Activated T-helper 1 cell treated with anti-CD3 and anti-CD28 coated beads, Interleukin-12 subunit alpha, Interleukin-12 subunit beta, Interleukin-2, Interleukin-4 antibody, amounts not matched to agents 30 ng/mL and 10 ng/mL and 1 ng/mL, durations not matched to agents 14 hours and 24 hours and 36 hours (primary cell): ENCODE results near the gene FAM174C. TPM values are rescaled to one million over a fixed set of nuclear protein-coding genes. Genes with fewer than 3 reads are reported as not detected.

Experiments
- DNase-seq: peaks from one replicate; pipeline ENCODE4 v3.0.0; 2021; ENCODE audit warnings: low spot score
- H3K27ac Mint-ChIP-seq: one replicate; pipeline ENCODE4 v1.8.0; 2021; ENCODE audit warnings: mild to moderate bottlenecking, mixed read lengths
- H3K27me3 Mint-ChIP-seq: one replicate; pipeline ENCODE4 v1.8.0; 2022; ENCODE audit warnings: mild to moderate bottlenecking, moderate library complexity, mixed read lengths; ENCODE audit not compliant: insufficient read depth
- H3K36me3 Mint-ChIP-seq: one replicate; pipeline ENCODE4 v1.8.0; 2021; ENCODE audit warnings: low read depth, mixed read lengths
- H3K4me1 Mint-ChIP-seq: one replicate; pipeline ENCODE4 v1.8.0; 2021; ENCODE audit warnings: low read depth, mixed read lengths
- H3K4me3 Mint-ChIP-seq: one replicate; pipeline ENCODE4 v1.8.0; 2021; ENCODE audit warnings: mild to moderate bottlenecking, moderate library complexity, mixed read lengths
- H3K9me3 Mint-ChIP-seq: one replicate; pipeline ENCODE4 v1.8.0; 2021; ENCODE audit warnings: mixed read lengths
- intact Hi-C: fragments of 100-400 bp; cut with micrococcal nuclease; formaldehyde crosslinking; loops from one replicate; pipeline ENCODE4 v1.15.1; 2024
- total RNA-seq: library from RNA; stranded (reverse); gene quantifications from 2 replicates; pipeline ENCODE4 v1.2.3, GENCODE V29; 2022

Gene FAM174C
- total RNA-seq, 1 donor from 2014 or later = 119 TPM

DNA sequence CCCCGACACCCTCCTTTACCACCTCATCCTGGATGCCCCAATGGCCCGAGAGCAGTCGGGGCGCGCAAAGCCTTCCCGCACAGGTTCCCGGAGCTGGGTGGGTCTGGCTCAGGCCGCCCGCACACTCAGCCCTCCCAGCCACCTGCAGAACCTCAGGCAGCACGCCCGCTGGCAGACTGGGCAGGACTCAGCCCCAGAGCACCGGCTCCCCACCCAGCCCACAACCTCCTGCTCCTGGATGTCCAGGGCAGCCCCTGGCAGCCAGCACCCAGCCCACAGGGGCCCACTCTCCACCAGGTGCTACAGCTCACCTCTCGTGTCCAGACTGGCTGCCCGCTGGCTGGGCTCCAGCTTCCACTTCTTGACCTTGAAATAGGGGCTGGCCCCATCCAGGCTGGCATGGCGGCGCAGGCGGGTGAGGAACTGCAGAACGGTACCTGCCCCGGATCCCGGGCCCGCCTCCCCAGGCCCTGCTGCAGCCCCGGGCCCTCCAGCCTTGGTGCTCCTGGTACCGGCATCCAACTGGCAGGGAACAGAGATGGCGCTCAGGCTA is 42.1 kb upstream of the FAM174C start:
- peaks cover 5% of the 10 kb centered on the region for H3K27me3 Mint-ChIP-seq
- H3K9me3 Mint-ChIP-seq = no peaks in the 10 kb centered on the region
- H3K36me3 Mint-ChIP-seq = no peaks in the 10 kb centered on the region
- DNase-seq = no peak
- no peaks in the 10 kb centered on the region for H3K4me1 Mint-ChIP-seq
- intact Hi-C loops = no loop called here
- no peak overlapping the region for H3K4me3 Mint-ChIP-seq
- no peak overlapping the region for H3K27ac Mint-ChIP-seq

DNA sequence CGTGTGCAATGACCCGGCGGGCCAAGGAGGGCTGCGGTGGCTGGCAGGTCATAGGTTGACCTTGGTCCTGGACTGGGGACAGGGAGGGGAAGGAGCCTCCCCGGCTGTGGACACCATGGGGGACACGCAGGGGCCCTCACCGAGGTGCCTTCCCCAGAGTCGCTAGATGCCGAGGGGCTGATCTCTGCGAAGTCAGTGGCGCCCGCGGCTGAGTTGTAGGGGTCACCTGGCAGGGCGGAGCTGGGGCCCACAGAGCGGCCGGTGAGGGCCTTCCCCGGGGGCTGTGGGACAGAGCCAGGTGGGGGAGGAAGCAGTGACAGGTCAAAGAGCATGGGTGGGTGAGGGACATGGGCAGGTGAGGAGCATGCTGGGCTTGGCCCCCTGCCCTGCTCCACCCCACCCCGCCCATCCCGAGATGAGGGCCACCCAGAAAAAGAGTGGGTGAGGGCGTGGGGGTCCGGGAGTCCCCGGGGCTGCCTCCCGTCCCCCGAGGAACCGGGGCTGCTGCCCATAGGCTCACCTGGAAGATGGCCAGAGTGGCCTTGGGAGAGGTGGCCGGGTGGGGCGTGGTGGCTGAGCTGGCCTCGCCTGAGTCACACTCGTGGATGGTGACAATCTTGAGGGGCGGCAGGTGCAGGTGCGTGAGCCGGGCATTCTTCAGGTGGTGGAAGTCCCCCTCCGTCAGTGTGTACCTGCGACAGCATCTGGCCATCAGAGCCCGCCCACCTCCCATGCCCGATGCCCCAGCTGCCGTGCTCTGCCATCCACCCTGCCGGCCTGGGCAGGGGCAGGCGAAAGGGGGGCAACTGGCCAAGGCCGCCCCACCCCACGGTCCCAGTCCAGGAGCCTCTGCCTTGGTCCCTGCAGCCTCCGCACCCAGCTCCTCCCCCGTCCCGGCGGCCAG is 41.0 kb upstream of the FAM174C start:
- no peak for DNase-seq
- Mint-ChIP-seq H3K4me1 (peaks cover 11% of the 10 kb centered on the region), H3K36me3 (no peaks in the 10 kb centered on the region), H3K27ac (no peak overlapping the region), H3K4me3 (no peak overlapping the region), H3K27me3 (peaks cover 15% of the 10 kb centered on the region), H3K9me3 (no peaks in the 10 kb centered on the region)
- intact Hi-C loops = no loop called here

DNA sequence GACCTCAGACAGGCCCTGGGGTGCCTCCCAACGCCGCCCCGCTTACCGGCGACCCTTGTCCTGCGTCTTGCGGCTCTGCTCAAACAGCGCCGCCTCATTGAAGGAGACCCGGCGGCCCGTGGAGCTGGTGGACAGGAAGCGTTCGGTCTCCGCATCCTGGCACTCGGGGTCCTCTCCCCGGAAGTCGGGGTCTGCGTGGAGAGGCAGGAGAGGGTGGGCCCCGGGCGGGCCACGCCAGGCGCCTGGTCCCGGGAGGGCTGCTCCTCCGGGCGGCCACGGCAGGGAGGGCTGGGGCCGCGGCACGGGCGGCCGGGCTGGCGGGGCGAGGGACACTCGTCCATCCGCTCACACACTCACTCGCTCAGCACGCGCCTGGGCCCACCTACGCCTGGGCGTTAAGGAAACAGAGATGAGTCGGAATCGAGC is 40.4 kb upstream of the FAM174C start:
- intact Hi-C loops = no loop called here

DNA sequence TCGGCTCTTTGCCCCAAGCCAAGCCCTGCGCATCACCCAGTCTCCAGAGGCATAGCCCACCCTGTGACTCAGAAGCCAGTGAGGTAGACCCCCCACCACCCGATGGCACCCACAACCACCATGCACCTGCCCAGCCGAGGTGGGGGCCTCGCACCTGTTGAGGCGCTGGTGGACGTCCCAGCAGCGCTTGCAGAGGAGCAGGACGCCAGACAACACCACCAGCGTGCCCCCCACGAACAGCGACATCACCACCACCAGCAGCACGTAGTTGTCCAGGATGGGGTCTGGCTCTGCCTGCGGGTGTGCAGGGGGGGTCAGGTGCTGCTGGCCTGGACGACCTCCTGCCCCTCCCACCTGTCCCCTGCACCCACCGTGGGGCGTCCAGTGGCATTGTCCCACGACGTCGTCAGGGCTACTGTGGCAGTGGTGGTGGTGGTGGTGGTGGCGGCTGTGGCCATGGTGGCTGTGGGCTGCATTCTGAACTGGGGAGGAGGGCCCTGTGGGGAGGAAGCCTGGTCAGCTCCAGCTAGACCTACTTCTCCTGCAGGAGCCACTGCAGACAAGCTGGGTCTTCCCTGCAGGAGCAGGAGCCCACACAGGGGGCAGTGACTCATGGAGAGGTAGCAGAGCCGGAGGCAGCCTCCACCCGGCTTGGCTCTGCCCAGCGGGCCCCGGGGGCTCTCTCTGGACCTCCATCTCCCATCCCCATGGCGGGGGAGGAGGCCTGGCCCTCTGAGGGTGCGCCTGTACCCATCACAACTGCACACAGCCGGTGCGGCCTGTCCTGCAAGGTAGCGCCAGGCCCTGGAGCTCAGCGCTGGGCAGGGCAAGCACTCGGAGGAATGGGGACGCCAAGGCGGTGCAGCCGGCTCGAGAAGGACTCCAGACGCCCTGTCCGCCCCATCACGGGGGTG is 39.4 kb upstream of the FAM174C start:
- Mint-ChIP-seq H3K4me3 (no peak overlapping the region), H3K4me1 (peaks cover 14% of the 10 kb centered on the region), H3K36me3 (no peaks in the 10 kb centered on the region), H3K27ac (no peak overlapping the region), H3K9me3 (no peaks in the 10 kb centered on the region), H3K27me3 (peaks cover 17% of the 10 kb centered on the region)
- intact Hi-C loops = no loop called here
- DNase-seq = no peak

More for the DNA sequence above, 40.4 kb upstream of the FAM174C start:
- Mint-ChIP-seq H3K4me1 (peaks cover 13% of the 10 kb centered on the region), H3K4me3 (no peak overlapping the region), H3K27ac (no peak overlapping the region), H3K9me3 (no peaks in the 10 kb centered on the region), H3K27me3 (peaks cover 17% of the 10 kb centered on the region), H3K36me3 (no peaks in the 10 kb centered on the region)
- no peak for DNase-seq

DNA sequence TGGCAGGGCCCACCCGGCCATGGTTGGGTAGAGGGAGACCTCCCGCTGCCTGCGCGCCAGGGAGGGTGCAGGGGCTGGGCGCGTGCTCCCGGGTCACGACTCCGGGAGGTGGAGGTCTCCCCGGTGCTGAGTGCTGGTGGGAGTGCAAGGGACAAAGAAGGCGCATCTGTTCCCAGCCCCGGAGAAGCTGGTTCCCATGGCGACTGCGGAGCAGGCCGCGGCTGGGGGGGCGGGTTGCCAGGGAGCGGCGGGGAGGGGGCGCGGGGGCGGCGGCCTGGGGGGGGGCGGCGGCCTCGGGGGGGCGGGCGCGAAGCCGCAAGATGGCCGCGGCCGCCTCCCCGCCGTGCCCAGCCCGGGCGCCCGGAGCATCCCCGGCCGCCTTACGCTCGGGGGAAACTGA is 38.8 kb upstream of the FAM174C start:
- H3K4me1 Mint-ChIP-seq = peaks cover 21% of the 10 kb centered on the region
- intact Hi-C loops = no loop called here
- no peak overlapping the region for H3K4me3 Mint-ChIP-seq
- no peak overlapping the region for H3K27ac Mint-ChIP-seq
- H3K27me3 Mint-ChIP-seq = peaks cover 21% of the 10 kb centered on the region
- DNase-seq = no peak
- H3K9me3 Mint-ChIP-seq = no peaks in the 10 kb centered on the region
- no peaks in the 10 kb centered on the region for H3K36me3 Mint-ChIP-seq

DNA sequence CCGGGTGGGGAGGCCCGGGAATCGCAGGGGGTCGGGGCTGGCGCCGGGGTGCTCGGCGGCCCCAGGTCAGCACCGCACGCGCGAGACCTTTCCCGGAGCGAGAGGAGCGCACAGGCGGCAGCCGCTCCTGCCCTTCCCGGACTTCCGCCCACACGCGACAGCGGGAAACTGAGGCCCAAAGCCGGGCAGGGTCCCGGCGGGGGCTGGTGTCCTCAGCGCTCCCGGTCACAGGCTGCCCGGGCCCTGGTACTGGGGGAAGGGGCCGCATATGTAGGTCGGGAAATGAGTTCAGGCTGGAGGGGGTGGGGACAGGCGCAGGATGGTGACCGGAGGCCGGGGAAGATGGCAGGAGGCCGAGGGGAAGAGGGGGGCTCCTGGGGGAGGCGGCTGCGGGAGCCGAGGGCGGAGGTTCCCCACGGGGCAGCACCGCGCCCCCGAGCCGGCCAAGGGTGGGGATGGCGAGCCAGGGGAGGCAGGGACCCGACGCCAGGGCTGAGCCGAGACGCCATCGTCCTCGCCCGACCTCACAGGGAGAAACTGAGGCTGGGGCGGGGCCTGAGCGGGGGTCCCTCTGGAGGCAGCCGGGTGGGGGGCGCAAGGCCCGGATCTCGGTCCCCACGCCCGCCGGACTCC is 38.2 kb upstream of the FAM174C start:
- no peak overlapping the region for H3K27ac Mint-ChIP-seq
- no peak overlapping the region for H3K4me3 Mint-ChIP-seq
- no peaks in the 10 kb centered on the region for H3K9me3 Mint-ChIP-seq
- intact Hi-C loops = no loop called here
- no peaks in the 10 kb centered on the region for H3K36me3 Mint-ChIP-seq
- H3K27me3 Mint-ChIP-seq = peaks cover 21% of the 10 kb centered on the region
- H3K4me1 Mint-ChIP-seq = peaks cover 23% of the 10 kb centered on the region
- DNase-seq = no peak

DNA sequence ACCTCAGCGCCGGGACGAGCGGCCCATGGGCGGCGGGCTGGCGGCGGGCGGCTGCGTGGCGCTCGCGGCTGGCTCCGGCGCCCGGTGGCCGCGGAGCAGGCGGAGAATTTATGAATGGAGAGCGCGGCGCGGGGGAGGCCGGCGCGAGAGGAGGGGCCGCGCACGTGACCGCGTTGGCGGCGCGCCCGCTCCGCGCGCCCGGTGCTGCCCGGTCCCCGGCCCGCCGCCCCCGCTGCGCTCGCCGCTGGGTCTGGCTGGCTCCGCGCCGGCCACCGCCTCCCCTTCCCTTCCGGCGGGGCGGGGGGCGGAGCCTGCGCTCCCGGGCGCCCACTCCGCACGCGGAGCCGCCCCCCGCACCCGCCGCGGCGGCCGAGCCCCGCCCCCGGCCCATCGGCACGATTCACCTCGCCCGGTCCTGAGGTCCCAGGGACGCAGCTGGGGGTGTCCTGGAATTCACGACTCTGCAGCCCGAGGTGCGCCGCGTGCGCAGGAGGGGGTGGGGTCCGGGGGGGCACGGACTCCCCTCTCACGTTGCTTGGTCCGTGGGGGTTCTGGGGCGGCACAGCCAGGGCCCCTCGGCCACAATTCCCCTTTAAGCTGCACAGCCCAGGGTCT is 37.5 kb upstream of the FAM174C start, which contains the start of gene CBARP:
Gene CBARP, minus strand, starts transcription at position 252 of the 615 bp plus-strand sequence. CDS start 1,905 bp downstream, outside the sequence.
- Mint-ChIP-seq H3K36me3 (no peaks in the 10 kb centered on the region), H3K9me3 (no peaks in the 10 kb centered on the region), H3K4me3 (peak within 1 kb of the TSS; percentile 80), H3K4me1 (peaks cover 23% of the 10 kb centered on the region), H3K27me3 (peaks cover 21% of the 10 kb centered on the region), H3K27ac (peak within 1 kb of the TSS; percentile 70)
- intact Hi-C loops = no loop called here
- no peak for DNase-seq

DNA sequence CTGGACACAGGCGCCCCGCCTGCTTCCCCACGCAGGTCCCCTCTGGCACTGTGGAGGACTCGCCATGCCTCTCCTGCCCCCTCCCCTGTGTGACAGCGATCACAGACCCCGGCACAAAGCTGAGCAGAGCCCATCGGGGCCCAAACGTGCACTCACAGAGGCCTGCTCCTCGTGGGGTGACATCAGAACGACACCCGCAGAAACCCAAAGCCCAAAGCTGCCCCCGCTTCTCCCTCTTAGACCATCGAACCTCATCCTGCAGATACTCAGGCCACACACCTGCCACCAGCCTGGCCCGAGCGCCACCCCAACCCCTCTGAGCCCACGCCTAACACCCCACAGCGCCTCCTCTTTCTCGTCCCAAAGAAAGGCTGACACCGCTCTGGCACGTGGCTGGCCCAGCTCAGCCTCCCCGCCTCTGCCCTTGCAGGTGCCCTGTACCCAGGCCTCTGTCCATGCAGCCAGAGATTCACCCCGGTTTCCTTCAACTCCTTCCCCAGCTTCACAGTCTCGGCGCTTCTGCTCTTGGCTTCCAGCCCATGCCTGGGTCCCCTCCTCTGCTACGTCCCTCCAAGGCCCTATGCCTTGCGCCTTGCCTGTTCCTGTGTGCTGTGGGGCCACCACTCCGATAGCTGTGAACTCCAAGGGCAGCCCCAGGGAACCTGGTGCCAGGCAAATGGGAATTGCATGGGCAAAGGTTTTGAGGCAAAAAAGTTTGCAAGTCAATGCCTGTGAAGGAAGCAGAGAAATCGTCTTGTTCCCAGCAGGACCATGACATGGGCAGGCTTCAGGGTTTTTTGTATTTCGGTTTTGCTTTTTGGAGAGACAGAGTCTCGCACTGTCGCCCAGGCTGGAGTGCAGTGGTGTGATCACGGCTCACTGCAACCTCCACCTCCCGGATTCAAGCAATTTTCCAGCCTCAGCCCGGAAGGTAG is 36.7 kb upstream of the FAM174C start:
- no peak for DNase-seq
- H3K4me3 Mint-ChIP-seq = peak overlapping the region; percentile 80
- peaks cover 27% of the 10 kb centered on the region for H3K4me1 Mint-ChIP-seq
- H3K27me3 Mint-ChIP-seq = peaks cover 21% of the 10 kb centered on the region
- H3K36me3 Mint-ChIP-seq = no peaks in the 10 kb centered on the region
- intact Hi-C loops = no loop called here
- no peaks in the 10 kb centered on the region for H3K9me3 Mint-ChIP-seq
- H3K27ac Mint-ChIP-seq = peak overlapping the region; percentile 70

DNA sequence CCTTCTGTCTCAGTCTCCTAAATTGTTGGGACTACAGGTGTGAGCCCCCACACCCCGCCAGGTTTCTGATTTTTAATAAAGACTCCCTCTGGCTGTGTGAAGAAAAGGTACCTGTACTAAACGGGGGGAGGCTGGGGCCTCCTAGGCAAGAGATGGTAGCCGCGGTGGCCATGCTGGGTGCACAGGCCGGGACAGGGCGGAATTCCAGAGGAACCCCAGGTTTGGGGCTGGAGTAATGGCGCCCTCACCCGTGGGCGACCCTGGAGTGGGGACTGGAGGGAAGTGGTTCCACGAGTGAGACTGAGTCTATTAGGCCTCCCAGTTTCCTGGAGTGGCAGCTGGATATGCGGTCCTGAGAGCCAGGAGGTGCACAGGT is 35.9 kb upstream of the FAM174C start:
- DNase-seq = no peak
- peaks cover 21% of the 10 kb centered on the region for H3K27me3 Mint-ChIP-seq
- H3K9me3 Mint-ChIP-seq = no peaks in the 10 kb centered on the region
- peaks cover 27% of the 10 kb centered on the region for H3K4me1 Mint-ChIP-seq
- intact Hi-C loops = no loop called here
- peak overlapping the region; percentile 80 for H3K4me3 Mint-ChIP-seq
- H3K36me3 Mint-ChIP-seq = no peaks in the 10 kb centered on the region
- no peak overlapping the region for H3K27ac Mint-ChIP-seq

DNA sequence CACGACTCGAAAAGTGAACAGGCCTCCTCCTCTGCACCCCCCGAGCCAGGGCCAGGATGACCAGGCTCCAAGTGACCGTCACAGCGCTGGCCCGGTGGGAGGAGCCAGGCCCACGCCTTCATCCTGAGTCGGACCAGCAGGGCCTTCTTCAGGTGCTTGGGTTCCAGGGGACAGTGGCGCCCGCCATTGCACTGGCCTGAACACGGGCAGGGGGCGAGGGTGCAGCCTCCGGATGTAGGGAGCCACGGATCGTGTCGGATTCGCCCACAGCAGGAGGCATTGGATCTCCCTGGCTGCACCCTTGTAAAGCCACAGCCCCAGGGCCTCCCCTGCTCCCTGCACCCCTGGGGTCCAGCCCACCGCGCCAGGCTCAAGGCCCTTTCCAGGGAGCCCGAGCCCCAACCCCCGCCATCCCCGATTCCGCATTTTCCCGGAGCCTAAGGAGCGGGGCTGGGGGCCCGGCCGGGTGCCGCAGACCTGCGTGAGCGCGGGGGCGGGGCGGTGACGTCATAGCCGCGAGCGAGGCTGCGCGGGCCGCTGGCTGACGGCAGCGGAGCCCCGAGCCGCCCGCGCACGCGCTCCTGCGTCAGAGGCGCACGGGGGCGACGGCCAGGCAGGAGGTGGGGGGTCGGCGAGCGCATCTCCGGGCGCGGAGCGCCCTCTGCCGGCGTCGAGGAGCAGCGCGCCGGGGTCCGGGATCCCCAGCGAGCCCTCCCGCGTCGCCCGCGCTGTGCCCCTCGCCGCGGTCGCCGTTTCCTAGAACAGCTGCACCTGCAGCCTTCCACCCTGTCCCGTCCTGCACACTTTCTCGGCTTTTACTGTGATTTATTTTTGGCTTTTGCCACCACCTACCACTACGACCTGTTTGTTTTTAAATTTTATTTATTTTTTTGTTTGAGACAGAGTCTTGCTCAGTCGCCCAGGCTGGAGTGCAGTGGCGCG is 35.3 kb upstream of the FAM174C start:
- peak overlapping the region; percentile 57 for H3K4me3 Mint-ChIP-seq
- intact Hi-C loops = loop anchor here (1.0 to 10.0 kb wide), 5 partner anchors 48 to 555 kb away; partner anchors contain the start of genes GPX4, RNU6-2 and TMEM259
- peaks cover 19% of the 10 kb centered on the region for H3K27me3 Mint-ChIP-seq
- H3K9me3 Mint-ChIP-seq = no peaks in the 10 kb centered on the region
- no peak overlapping the region for H3K27ac Mint-ChIP-seq
- DNase-seq = peak; percentile 89
- peaks cover 27% of the 10 kb centered on the region for H3K4me1 Mint-ChIP-seq
- H3K36me3 Mint-ChIP-seq = no peaks in the 10 kb centered on the region
